ENCODE measurements around the gene ADD3.

ADD3 gene

GRCh38 chr10:110174816-110175215, 167.0 kb downstream of the ADD3 start:
- Histone ChIP-seq H3K4me1 (ENCODE audit: insufficient read depth, low read length, severe bottlenecking) (peaks cover 4% of the 10 kb centered on the region), H3K9me2 (ENCODE audit: low read depth, low read length) (no peaks in the 10 kb centered on the region), H3K9me3 (ENCODE audit: low read length) (no peaks in the 10 kb centered on the region), H2AFZ (ENCODE audit: low read length) (no peak overlapping the region), H3K27me3 (ENCODE audit: insufficient read depth, low read length) (peaks cover 14% of the 10 kb centered on the region; the same call in 1 of the 2 replicates), H3F3A (ENCODE audit: insufficient read depth, low read length) (no peaks in the 10 kb centered on the region), H3K4me3 (ENCODE audit: low read depth, low read length, poor library complexity, severe bottlenecking) (no peak overlapping the region), H3K9ac (ENCODE audit: low read length) (no peak overlapping the region), H3K27ac (ENCODE audit: low read depth, low read length, poor library complexity, severe bottlenecking) (no peak overlapping the region), H3K79me2 (ENCODE audit: insufficient read depth, low read length) (no peaks in the 10 kb centered on the region), H4K20me1 (ENCODE audit: insufficient read depth, low read length) (no peaks in the 10 kb centered on the region), H3K4me2 (ENCODE audit: low read length) (no peak overlapping the region), H3K36me3 (ENCODE audit: insufficient read depth, low read length) (no peaks in the 10 kb centered on the region)
- TF ChIP-seq EZH2 (IDR thresholded peaks at IDR 0.05; ENCODE audit: borderline replicate concordance, low read length), result no peak
- no peak for TF ChIP-seq CTCF (IDR thresholded peaks at IDR 0.05; ENCODE audit: low read length)

- Histone ChIP-seq H3K9ac (ENCODE audit: low read length) (no peak overlapping the region), H2AFZ (ENCODE audit: low read length) (no peak overlapping the region), H3F3A (ENCODE audit: insufficient read depth, low read length) (no peaks in the 10 kb centered on the region), H3K4me1 (ENCODE audit: insufficient read depth, low read length, severe bottlenecking) (peaks cover 4% of the 10 kb centered on the region), H3K9me3 (ENCODE audit: low read length) (no peaks in the 10 kb centered on the region), H4K20me1 (ENCODE audit: insufficient read depth, low read length) (no peaks in the 10 kb centered on the region), H3K36me3 (ENCODE audit: insufficient read depth, low read length) (no peaks in the 10 kb centered on the region), H3K9me2 (ENCODE audit: low read depth, low read length) (no peaks in the 10 kb centered on the region), H3K27ac (ENCODE audit: low read depth, low read length, poor library complexity, severe bottlenecking) (no peak overlapping the region), H3K79me2 (ENCODE audit: insufficient read depth, low read length) (no peaks in the 10 kb centered on the region), H3K4me3 (ENCODE audit: low read depth, low read length, poor library complexity, severe bottlenecking) (no peak overlapping the region), H3K27me3 (ENCODE audit: insufficient read depth, low read length) (peaks cover 14% of the 10 kb centered on the region; the same call in 1 of the 2 replicates), H3K4me2 (ENCODE audit: low read length) (no peak overlapping the region)
- no peak for TF ChIP-seq CTCF (IDR thresholded peaks at IDR 0.05; ENCODE audit: low read length)
- no peak for TF ChIP-seq EZH2 (IDR thresholded peaks at IDR 0.05; ENCODE audit: borderline replicate concordance, low read length)
These were observed 167.6 kb downstream of the ADD3 start for GRCh38 chr10:110175406-110175805.

- Histone ChIP-seq H4K20me1 (ENCODE audit: insufficient read depth, low read length) (no peaks in the 10 kb centered on the region), H3K4me1 (ENCODE audit: insufficient read depth, low read length, severe bottlenecking) (peaks cover 4% of the 10 kb centered on the region), H3K27me3 (ENCODE audit: insufficient read depth, low read length) (0 out of 2 replicates have a peak, but pooled peaks cover 7% of the 10 kb centered on the region), H3K27ac (ENCODE audit: low read depth, low read length, poor library complexity, severe bottlenecking) (no peak overlapping the region), H3K79me2 (ENCODE audit: insufficient read depth, low read length) (no peaks in the 10 kb centered on the region), H3K9me3 (ENCODE audit: low read length) (no peaks in the 10 kb centered on the region), H3K36me3 (ENCODE audit: insufficient read depth, low read length) (no peaks in the 10 kb centered on the region), H3K9ac (ENCODE audit: low read length) (no peak overlapping the region), H3K4me2 (ENCODE audit: low read length) (no peak overlapping the region), H2AFZ (ENCODE audit: low read length) (no peak overlapping the region), H3F3A (ENCODE audit: insufficient read depth, low read length) (no peaks in the 10 kb centered on the region), H3K4me3 (ENCODE audit: low read depth, low read length, poor library complexity, severe bottlenecking) (no peak overlapping the region), H3K9me2 (ENCODE audit: low read depth, low read length) (no peaks in the 10 kb centered on the region)
- TF ChIP-seq CTCF (IDR thresholded peaks at IDR 0.05; ENCODE audit: low read length), result no peak
These were observed 168.6 kb downstream of the ADD3 start for GRCh38 chr10:110176141-110177030.
